ENCODE measurements around the gene RCN1. TPM values are rescaled to one million over a fixed set of nuclear protein-coding genes. Genes with fewer than 3 reads are reported as not detected.

The RCN1 gene
- total and polyA plus RNA-seq, 9 of the 15 experiments (the other 6 are each of a cell fraction or from before 2014, with no cell fraction given): 2.1 to 8.7 (median 7.2) TPM

- Histone ChIP-seq H3K27ac (ENCODE audit: extremely low read depth, low read depth, low read length) (no peak overlapping the region), H3K36me3 (ENCODE audit: control insufficient read depth, insufficient read depth, low read length) (no peaks in the 10 kb centered on the region), H3K4me2 (ENCODE audit: insufficient read depth, low read length) (no peak overlapping the region), H3K27me3 (ENCODE audit: control insufficient read depth in 2 of 2, insufficient read depth in 2 of 2, low read length in 2 of 2) (no peaks in the 10 kb centered on the region; a peak in 1 of 5 replicates), H3K4me3 (no peak overlapping the region), H3K79me2 (ENCODE audit: control insufficient read depth, insufficient read depth, low read length) (no peaks in the 10 kb centered on the region), H3K9me1 (ENCODE audit: control insufficient read depth, insufficient read depth, low read length) (no peaks in the 10 kb centered on the region), H4K20me1 (replicated peaks; ENCODE audit: control insufficient read depth, insufficient read depth, low read length) (no peaks in the 10 kb centered on the region; the same call in 1 of the 2 replicates), H3K9ac (ENCODE audit: insufficient read depth in 1 of 2, low read depth in 2 of 2, low read length in 2 of 2) (no peak overlapping the region), H2AFZ (ENCODE audit: low read depth, low read length) (no peak overlapping the region), H3K4me1 (replicated peaks in 1 of 2; ENCODE audit: control insufficient read depth in 2 of 2, insufficient read depth in 2 of 2, low read length in 2 of 2) (no peaks in the 10 kb centered on the region), H3K9me3 (replicated peaks; ENCODE audit: control insufficient read depth, insufficient read depth, low read depth, low read length) (no peaks in the 10 kb centered on the region)
- intact Hi-C loops (cut with micrococcal nuclease) (no loop called here), in situ Hi-C loops (cut with MboI) (no loop called here)
- no peak for ATAC-seq
- no peak for DNase-seq (ENCODE audit: extremely low read depth in 1 of 4, low spot score in 3 of 4)
- CTCF ChIA-PET (ENCODE audit: low intra/inter-chr PET ratio): no interaction called here
- POLR2A ChIA-PET: interaction anchor here (0.6 kb wide), 1 partner anchor 39 kb away, joined by 3 read pairs; no protein-coding TSS in a partner anchor
- 0% methylated on average over 4 of the region's 4 CpGs for WGBS (ENCODE audit: insufficient coverage, low coverage, missing lambda C conversion rate)
- no TSS peak for BruUV-seq (replicated peaks)
- FAIRE-seq: no peak
- TF ChIP-seq ZBTB34 (CRISPR knock-in tag; IDR thresholded peaks at IDR 0.05): no peak
- TF ChIP-seq SP2 (IDR thresholded peaks at IDR 0.05; ENCODE audit: extremely low read depth, low read depth, low read length, poor library complexity, severe bottlenecking): no peak
- TF ChIP-seq ZNF121 (CRISPR knock-in tag; conservative IDR thresholded peaks at IDR 0.05): no peak
- no peak for TF ChIP-seq PRMT5 (CRISPR knock-in tag; IDR thresholded peaks at IDR 0.05)
- no peak for TF ChIP-seq AFF1 (IDR thresholded peaks at IDR 0.05; ENCODE audit: low read depth in 1 of 2, partially characterized antibody in 2 of 2)
- no peak for TF ChIP-seq KDM1A (IDR thresholded peaks at IDR 0.05)
- TF ChIP-seq ETS1 (conservative IDR thresholded peaks at IDR 0.05; ENCODE audit: control insufficient read depth, low read depth, low read length): no peak
- TF ChIP-seq XRCC5 (IDR thresholded peaks at IDR 0.05; ENCODE audit: low read depth, low read length): no peak
- no peak for TF ChIP-seq BHLHE40 (IDR thresholded peaks at IDR 0.05; ENCODE audit: low read length)
- no peak for TF ChIP-seq CHAMP1 (IDR thresholded peaks at IDR 0.05)
- no peak for TF ChIP-seq NRF1 (conservative IDR thresholded peaks at IDR 0.05 in 1 of 2, IDR thresholded peaks at IDR 0.05 in 1 of 2)
- no peak for TF ChIP-seq ZNF23 (CRISPR knock-in tag; IDR thresholded peaks at IDR 0.05)
- no peak for TF ChIP-seq ZNF436 (CRISPR knock-in tag; IDR thresholded peaks at IDR 0.05)
Observed at GRCh38 chr11:32109138-32109537, 18.3 kb downstream of the RCN1 start.
